WTC11 (cell line): Measurements from ENCODE around the gene DAAM2.

ENCODE experiments used
- CTCF ChIP-seq: fragments of 200-600 bp; IDR thresholded peaks from 2 replicates; pipeline ENCODE4 v1.8.0; 2022; ENCODE audit warnings: antibody characterized with exemption
- ESRRA ChIP-seq: sonication (generic); formaldehyde crosslinking; IDR thresholded peaks from 2 replicates; pipeline ENCODE4 v1.8.1; 2022; ENCODE audit warnings: mild to moderate bottlenecking, missing genetic modification reagents, borderline replicate concordance
- FOXP1 ChIP-seq: sonication (generic); formaldehyde crosslinking; IDR thresholded peaks from 2 replicates; pipeline ENCODE4 v1.8.0; 2022; ENCODE audit warnings: missing genetic modification reagents, mild to moderate bottlenecking, moderate library complexity, borderline replicate concordance
- IRF2 ChIP-seq: sonication (generic); formaldehyde crosslinking; IDR thresholded peaks from 2 replicates; pipeline ENCODE4 v1.8.0; 2022; ENCODE audit warnings: low read depth, missing genetic modification reagents, borderline replicate concordance
- MLX ChIP-seq: sonication (generic); formaldehyde crosslinking; IDR thresholded peaks from 2 replicates; pipeline ENCODE4 v1.8.1; 2023; ENCODE audit warnings: mild to moderate bottlenecking, missing genetic modification reagents, moderate library complexity
- SMAD3 ChIP-seq: sonication (generic); formaldehyde crosslinking; IDR thresholded peaks from 2 replicates; pipeline ENCODE4 v1.8.0; 2022; ENCODE audit warnings: missing genetic modification reagents, mild to moderate bottlenecking, borderline replicate concordance
- ZNF425 ChIP-seq: fragments of 250-450 bp; sonication (Bioruptor Pico); conservative IDR thresholded peaks from 2 replicates; pipeline ENCODE4 v1.9.0; 2021; ENCODE audit warnings: mild to moderate bottlenecking
- ZNF671 ChIP-seq: fragments of 250-450 bp; sonication (Bioruptor Pico); IDR thresholded peaks from 2 replicates; pipeline ENCODE4 v1.8.0; 2021; ENCODE audit warnings: mild to moderate bottlenecking

- TF ChIP-seq ZNF671 (CRISPR knock-in tag) (no peak), SMAD3 (no peak), ZNF425 (CRISPR knock-in tag) (no peak), FOXP1 (no peak), CTCF (no peak), MLX (no peak), ESRRA (CRISPR knock-in tag) (no peak), IRF2 (CRISPR knock-in tag) (no peak)
These were observed 38.5 kb upstream of the DAAM2 start for GRCh38 chr6:39753725-39754045.
